Epithelial cell of alveolus of lung (primary cell): Measurements from ENCODE around the gene MIER3. TPM values are rescaled to one million over a fixed set of nuclear protein-coding genes. Genes with fewer than 3 reads are reported as not detected.

Source experiments
- total RNA-seq: library from RNA; depleted of rRNA; stranded (reverse); fragments of >200 nt; gene quantifications from 2 replicates; pipeline ENCODE4 v1.2.1, GENCODE V29; 2015

MIER3 gene, protein sequence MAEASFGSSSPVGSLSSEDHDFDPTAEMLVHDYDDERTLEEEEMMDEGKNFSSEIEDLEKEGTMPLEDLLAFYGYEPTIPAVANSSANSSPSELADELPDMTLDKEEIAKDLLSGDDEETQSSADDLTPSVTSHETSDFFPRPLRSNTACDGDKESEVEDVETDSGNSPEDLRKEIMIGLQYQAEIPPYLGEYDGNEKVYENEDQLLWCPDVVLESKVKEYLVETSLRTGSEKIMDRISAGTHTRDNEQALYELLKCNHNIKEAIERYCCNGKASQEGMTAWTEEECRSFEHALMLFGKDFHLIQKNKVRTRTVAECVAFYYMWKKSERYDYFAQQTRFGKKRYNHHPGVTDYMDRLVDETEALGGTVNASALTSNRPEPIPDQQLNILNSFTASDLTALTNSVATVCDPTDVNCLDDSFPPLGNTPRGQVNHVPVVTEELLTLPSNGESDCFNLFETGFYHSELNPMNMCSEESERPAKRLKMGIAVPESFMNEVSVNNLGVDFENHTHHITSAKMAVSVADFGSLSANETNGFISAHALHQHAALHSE
- total RNA-seq, result 11.8 and 43.6 TPM in 2 replicates

DNA sequence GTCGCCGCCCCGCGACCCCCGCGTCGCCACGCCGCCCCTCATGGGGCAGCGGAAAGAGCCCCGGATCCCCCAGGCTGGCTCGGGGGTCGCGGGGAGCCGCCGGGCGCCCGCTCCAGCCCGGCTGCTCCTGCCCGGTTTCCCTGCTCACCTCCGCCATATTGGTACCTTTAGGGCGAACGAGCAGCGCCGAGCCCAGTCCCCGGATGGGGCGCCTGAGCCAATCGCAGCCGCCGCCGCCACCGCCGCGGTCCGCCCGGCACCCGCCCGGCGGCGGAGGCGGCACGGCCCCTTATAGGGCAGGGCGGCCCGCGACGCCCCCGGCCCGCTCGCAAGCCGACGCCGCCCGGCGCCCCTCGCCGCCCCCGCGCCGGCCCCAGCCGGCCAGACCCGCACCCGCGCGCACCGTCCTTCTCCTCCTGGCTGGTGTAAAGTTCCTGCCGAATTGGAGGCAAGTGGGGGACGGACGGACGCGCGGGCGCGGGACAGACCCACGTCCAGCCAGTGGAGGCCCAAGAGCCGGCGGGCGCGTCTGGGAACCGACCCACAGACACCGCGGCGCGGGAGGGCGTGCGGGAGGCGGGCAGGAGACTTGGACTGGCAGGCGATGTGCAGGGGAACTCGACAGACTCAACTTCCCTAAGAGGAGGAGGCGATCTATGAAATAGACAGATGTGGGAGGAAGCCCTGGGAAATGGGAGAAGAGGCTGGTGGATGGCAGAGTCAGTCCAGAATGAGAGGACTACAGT lies at the start of gene MIER3:
Gene MIER3, minus strand, starts transcription at position 178 of the 746 bp plus-strand sequence. Its CDS starts 21 bp downstream, at position 157.

DNA sequence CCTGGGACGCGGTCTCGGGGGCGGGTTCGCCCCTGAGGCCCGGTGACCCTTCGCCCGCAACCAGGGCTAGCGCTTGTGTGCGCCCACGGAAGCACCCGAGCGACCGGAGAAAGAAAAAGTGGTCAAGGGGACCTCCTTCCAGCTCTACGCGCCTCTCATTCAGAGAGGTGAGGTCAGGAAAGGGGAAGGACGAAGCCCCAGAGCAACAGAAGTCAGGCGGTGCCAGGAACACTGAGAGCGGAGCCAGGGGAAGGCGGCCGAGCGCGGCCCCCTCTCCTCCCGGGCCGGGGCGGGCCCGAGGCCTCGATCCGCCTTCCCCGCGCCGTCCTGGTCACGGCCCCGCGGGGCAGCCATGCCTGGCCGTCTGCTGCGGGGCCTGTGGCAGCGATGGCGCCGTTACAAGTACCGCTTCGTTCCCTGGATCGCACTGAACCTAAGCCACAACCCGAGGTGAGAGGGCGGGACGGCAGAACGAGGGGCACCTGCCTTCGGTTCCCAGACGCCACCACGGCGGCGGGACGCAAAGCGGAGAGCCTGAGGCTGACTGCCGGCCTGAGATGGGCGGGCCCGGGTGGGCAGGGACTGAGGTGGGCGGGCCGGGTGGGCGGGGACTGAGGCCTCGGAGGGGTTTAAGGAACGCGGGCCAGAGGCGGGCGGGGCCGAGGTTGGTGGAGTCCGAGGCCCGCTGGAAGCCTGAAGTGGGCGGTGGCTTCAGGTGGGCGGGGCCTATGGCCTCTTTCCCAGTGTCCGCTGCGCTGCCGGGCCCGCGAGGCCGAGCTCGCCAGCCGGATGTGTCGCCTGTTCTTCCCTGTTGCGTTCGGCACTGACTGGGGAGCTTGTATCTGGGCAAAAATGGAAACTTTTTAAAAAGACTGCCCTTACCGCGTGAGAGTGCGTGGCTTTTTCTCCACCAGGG lies 42.4 kb downstream of the MIER3 start, which contains the start of gene SETD9:
Gene SETD9, plus strand, starts transcription at position 303 of the 916 bp plus-strand sequence. Its CDS starts 50 bp downstream, at position 353.

Other genes starting within 250 kb of the MIER3 start
- gene MAP3K1, start 136.6 kb downstream of the MIER3 start, total RNA-seq, result 7.2 and 9.6 TPM in 2 replicates
- gene SETD9, start 42.5 kb downstream of the MIER3 start, total RNA-seq, result 7.5 and 14.2 TPM in 2 replicates
- gene GPBP1, start 221.9 kb upstream of the MIER3 start, total RNA-seq, result 34.8 and 56.5 TPM in 2 replicates